HepG2 (cell line): Measurements from ENCODE around the gene PRPF18. TPM values are rescaled to one million over a fixed set of nuclear protein-coding genes. Genes with fewer than 3 reads are reported as not detected.

ENCODE experiments used
- ATAC-seq: fragments of 200-7000 bp; cut with Tn5 transposase; 3 replicates; pipeline ENCODE4 v1.9.1; 2020; ENCODE audit warnings: mild to moderate bottlenecking, moderate library complexity
- BruUV-seq: library from RNA; stranded (reverse); fragments of 400-500 nt; replicated peaks from 2 replicates; lab custom pipeline; 2021; lab: Mats Ljungman, UMichigan
- CTCF ChIA-PET: fragments of 300-600 bp; formaldehyde crosslinking; extraction: SDS; loops from one replicate; lab custom pipeline; 2021; ENCODE audit warnings: low total read pairs, inconsistent platforms, low intra/inter-chr PET ratio; lab: Yijun Ruan, JAX
- POLR2A ChIA-PET: fragments of 350-600 bp; sonication (Branson Sonifier 250); formaldehyde crosslinking; loops from one replicate; lab custom pipeline; 2020; ENCODE audit warnings: antibody characterized with exemption, inconsistent platforms; lab: Yijun Ruan, JAX
- DNase-seq: peaks from one replicate; pipeline ENCODE4 v3.0.0-alpha.2; 2015; ENCODE audit warnings: low spot score
- FAIRE-seq: peaks from 3 replicates; lab custom pipeline; 2011; peaks lifted over from hg19 to GRCh38; lab: Jason Lieb, UNC
- H2AFZ ChIP-seq: one replicate; pipeline ENCODE4 v1.6.1; 2011; ENCODE audit warnings: low read length, inconsistent platforms
- H3K27ac ChIP-seq: fragments of 300-600 bp; 3 replicates; pipeline ENCODE4 v1.8.0; 2011; ENCODE audit warnings: mixed run types, mild to moderate bottlenecking, mixed read lengths, low read length, inconsistent platforms; ENCODE audit not compliant: insufficient read depth; ENCODE audit errors: extremely low read length
- H3K27me3 ChIP-seq, 2 experiments: fragments of 200-600 bp in 1 of 2; 2 replicates in 1 of 2; 3 replicates in 1 of 2; pipeline versions ENCODE4 v1.6.0 to v1.8.0; 2011; ENCODE audit warnings: low read length in 2 of 2, mild to moderate bottlenecking in 2 of 2, moderate library complexity in 2 of 2, inconsistent platforms in 1 of 2; ENCODE audit not compliant: insufficient read depth in 2 of 2, control insufficient read depth in 1 of 2
- H3K36me3 ChIP-seq, 2 experiments: fragments of 200-600 bp in 1 of 2; replicated peaks in 1 of 2; 2 replicates in 1 of 2; 3 replicates in 1 of 2; pipeline versions ENCODE4 v1.5.1 to v1.8.0; 2011; ENCODE audit warnings: low read length in 2 of 2, inconsistent platforms in 1 of 2; ENCODE audit not compliant: insufficient read depth in 2 of 2, control insufficient read depth in 1 of 2
- H3K4me1 ChIP-seq: 2 replicates; pipeline ENCODE4 v1.5.1; 2012; ENCODE audit warnings: low read length, inconsistent platforms; ENCODE audit not compliant: insufficient read depth
- H3K4me2 ChIP-seq: 2 replicates; pipeline ENCODE4 v1.6.0; 2011; ENCODE audit warnings: low read depth, low read length, inconsistent platforms
- H3K4me3 ChIP-seq, 3 experiments: fragments of 200-600 bp in 1 of 3; sonication (generic), shearing (Covaris generic) in 1 of 3; replicated peaks in 1 of 3; 2 replicates each; pipeline ENCODE4 v1.5.1; 2011 to 2016; ENCODE audit warnings: low read length in 3 of 3, inconsistent platforms in 2 of 3, low read depth in 2 of 3, mild to moderate bottlenecking in 2 of 3, control low read depth in 1 of 3, mixed read lengths in 1 of 3; ENCODE audit not compliant: insufficient read depth in 1 of 3
- H3K79me2 ChIP-seq: one replicate; pipeline ENCODE4 v1.6.1; 2011; ENCODE audit warnings: low read length, inconsistent platforms; ENCODE audit not compliant: insufficient read depth
- H3K9ac ChIP-seq: 2 replicates; pipeline ENCODE4 v1.6.0; 2011; ENCODE audit warnings: mild to moderate bottlenecking, low read depth, low read length, inconsistent platforms; ENCODE audit not compliant: insufficient read depth
- H3K9me3 ChIP-seq: 2 replicates; pipeline ENCODE4 v1.5.1; 2012; ENCODE audit warnings: mild to moderate bottlenecking, low read length
- H4K20me1 ChIP-seq: 2 replicates; pipeline ENCODE4 v1.6.0; 2011; ENCODE audit warnings: inconsistent platforms, mild to moderate bottlenecking, low read length, moderate library complexity; ENCODE audit not compliant: insufficient read depth
- ESRRA ChIP-seq: sonication (generic); formaldehyde crosslinking; IDR thresholded peaks from 2 replicates; pipeline ENCODE4 v1.5.1; 2020; ENCODE audit warnings: mild to moderate bottlenecking, low read depth, missing genetic modification reagents
- HDAC1 ChIP-seq: sonication (generic); formaldehyde crosslinking; IDR thresholded peaks from 2 replicates; pipeline ENCODE4 v1.5.1; 2020; ENCODE audit warnings: mild to moderate bottlenecking, missing genetic modification reagents
- MIER3 ChIP-seq: IDR thresholded peaks from 2 replicates; pipeline ENCODE4 v1.6.1; 2016; ENCODE audit warnings: missing compliant biosample characterization, borderline replicate concordance
- NFE2L2 ChIP-seq: fragments of 150-350 bp; IDR thresholded peaks from 2 replicates; pipeline ENCODE4 v1.6.1; 2014; ENCODE audit warnings: low read length
- RFXAP ChIP-seq: sonication (generic); formaldehyde crosslinking; IDR thresholded peaks from 2 replicates; pipeline ENCODE4 v1.4.0; 2020; ENCODE audit warnings: missing genetic modification reagents, borderline replicate concordance
- SOX13 ChIP-seq, 3 experiments: fragments of 450-650 bp in 1 of 3; sonication (generic) in 1 of 3; formaldehyde crosslinking in 1 of 3; IDR thresholded peaks in 2 of 3; conservative IDR thresholded peaks in 1 of 3; 2 replicates each; pipeline versions ENCODE4 v1.5.0 to v1.6.1; 2016 to 2020; ENCODE audit warnings: antibody characterized with exemption in 1 of 3, mild to moderate bottlenecking in 1 of 3, missing compliant biosample characterization in 1 of 3, missing genetic modification reagents in 1 of 3, moderate library complexity in 1 of 3
- SRSF1 ChIP-seq: fragments of 200-400 bp; formaldehyde crosslinking; optimal IDR thresholded peaks from 2 replicates; pipeline ENCODE3; 2017; ENCODE audit warnings: mild to moderate bottlenecking, low read depth, low read length, moderate library complexity
- TEAD2 ChIP-seq: sonication (generic); formaldehyde crosslinking; IDR thresholded peaks from 2 replicates; pipeline ENCODE4 v1.9.0; 2021; ENCODE audit warnings: missing genetic modification reagents
- ZFP82 ChIP-seq: sonication (generic); formaldehyde crosslinking; IDR thresholded peaks from 2 replicates; pipeline ENCODE4 v1.5.1; 2020; ENCODE audit warnings: mild to moderate bottlenecking, missing genetic modification reagents, borderline replicate concordance
- ZNF180 ChIP-seq: sonication (generic); formaldehyde crosslinking; IDR thresholded peaks from 2 replicates; pipeline ENCODE4 v1.4.0; 2020; ENCODE audit warnings: low read depth, missing genetic modification reagents, borderline replicate concordance
- ZNF543 ChIP-seq: sonication (generic); formaldehyde crosslinking; IDR thresholded peaks from 2 replicates; pipeline ENCODE4 v1.4.0; 2020; ENCODE audit warnings: mild to moderate bottlenecking, missing genetic modification reagents
- ZNF552 ChIP-seq: sonication (generic); formaldehyde crosslinking; IDR thresholded peaks from 2 replicates; pipeline ENCODE4 v1.9.0; 2022; ENCODE audit warnings: missing genetic modification reagents, mild to moderate bottlenecking, borderline replicate concordance
- ZNF703 ChIP-seq: sonication (generic); formaldehyde crosslinking; IDR thresholded peaks from 2 replicates; pipeline ENCODE4 v1.5.1; 2020; ENCODE audit warnings: missing genetic modification reagents, mild to moderate bottlenecking, moderate library complexity, borderline replicate concordance
- WGBS: methylation state at CpG from one replicate; pipeline ENCODE4 v1.1.6; 2017; ENCODE audit warnings: low lambda C conversion rate; 5-methylcytosine and 5-hydroxymethylcytosine counted together
- in situ Hi-C: cut with HindIII; loops from 2 replicates; pipeline ENCODE4 v1.10.0; 2017; ENCODE audit warnings: low pct_unique_long_range_greater_than_20kb; ENCODE audit not compliant: extremely low pct_ligation_motif_present
- intact Hi-C: fragments of 100-400 bp; cut with micrococcal nuclease; formaldehyde crosslinking; loops from one replicate; pipeline ENCODE4 v1.10.0; 2022; ENCODE audit not compliant: unreplicated experiment
- polyA plus RNA-seq, 8 experiments: library from polyadenylated mRNA; depleted of rRNA in 3 of 8; stranded (reverse) in 7 of 8; unstranded in 1 of 8; fragments of >200 nt; fragmentation: Illumina TruSeq in 4 of 8; extraction: Trizol in 4 of 8; gene quantifications; 2 replicates each; pipeline versions ENCODE4 v1.2.1 to v1.2.3, GENCODE V29; 2011 to 2016; ENCODE audit warnings: low read depth in 4 of 8, missing spikeins in 1 of 8, mixed read lengths in 1 of 8; ENCODE audit not compliant: insufficient read depth in 1 of 8
- total RNA-seq, 5 experiments: library from RNA; depleted of rRNA; stranded (reverse); fragments of >200 nt; fragmentation: Illumina TruSeq; extraction: Trizol; gene quantifications; 2 replicates each; pipeline ENCODE4 v1.2.3, GENCODE V29; 2016; ENCODE audit warnings: low read depth in 1 of 5
- TF ChIP-seq, protein P1 (sequence below): sonication (generic); formaldehyde crosslinking; IDR thresholded peaks from 2 replicates; pipeline ENCODE4 v1.4.0; 2020; ENCODE audit warnings: missing genetic modification reagents, borderline replicate concordance
- TF ChIP-seq, protein P2 (sequence below): sonication (generic); formaldehyde crosslinking; conservative IDR thresholded peaks from 2 replicates; pipeline ENCODE4 v1.5.0; 2020; ENCODE audit warnings: missing genetic modification reagents

PRPF18 gene
- total and polyA plus RNA-seq, 2 of the 13 experiments (the other 11 are each of a cell fraction or from before 2014, with no cell fraction given) = 6.1 to 17.2 TPM

DNA sequence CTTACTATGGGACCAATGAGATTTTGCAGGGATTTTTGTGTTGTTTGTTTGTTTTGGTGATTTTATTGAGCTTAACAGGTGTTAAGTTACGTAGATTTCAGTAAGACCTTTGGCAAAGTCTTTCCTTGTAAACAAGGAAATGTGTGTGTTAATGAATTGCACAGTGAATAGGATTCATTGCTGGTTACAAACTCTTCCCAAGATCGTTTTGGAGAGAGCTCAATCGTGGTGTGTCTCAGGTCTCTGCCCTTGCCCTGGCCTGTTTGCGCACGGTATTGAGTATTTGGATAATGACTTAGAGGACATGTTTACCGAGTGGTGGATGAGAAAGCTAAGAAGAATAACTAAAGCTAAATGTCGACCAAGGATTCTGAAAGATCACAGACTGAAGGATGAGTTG lies 41.9 kb downstream of the PRPF18 start:
- ChIA-PET CTCF (no interaction called here), POLR2A (interaction anchor here (0.6 kb wide), 1 partner anchor 31 kb away, joined by 3 read pairs; no protein-coding TSS in a partner anchor)
- H3K27ac ChIP-seq = no peak overlapping the region
- WGBS = 75% methylated on average over 7 of the region's 7 CpGs
- H3K79me2 ChIP-seq = no peaks in the 10 kb centered on the region
- no peak overlapping the region for H3K4me3 ChIP-seq
- DNase-seq = no peak
- no peaks in the 10 kb centered on the region for H3K9me3 ChIP-seq
- no peaks in the 10 kb centered on the region for H3K4me1 ChIP-seq
- FAIRE-seq = no peak
- no peak for TF ChIP-seq ZNF552
- TF ChIP-seq MIER3 (CRISPR knock-in tag) = no peak
- no peak for TF ChIP-seq ESRRA
- no peak for TF ChIP-seq RFXAP (CRISPR knock-in tag)
- TF ChIP-seq SOX13 (IDR thresholded peaks at IDR 0.05) = no peak
- no peak for TF ChIP-seq SOX13 (CRISPR knock-in tag; conservative IDR thresholded peaks at IDR 0.05 in 1 of 2, IDR thresholded peaks at IDR 0.05 in 1 of 2)
- no peak for ATAC-seq
- no peaks in the 10 kb centered on the region for H3K27me3 ChIP-seq
- no peak overlapping the region for H3K4me2 ChIP-seq
- no TSS peak for BruUV-seq
- peaks cover 5% of the 10 kb centered on the region in 2 experiments; a peak in 4 of 5 replicates for H3K36me3 ChIP-seq
- H2AFZ ChIP-seq = no peak overlapping the region
- no peak overlapping the region for H3K9ac ChIP-seq
- no peaks in the 10 kb centered on the region for H4K20me1 ChIP-seq
- intact Hi-C loops (no loop called here), in situ Hi-C loops (no loop called here)

DNA sequence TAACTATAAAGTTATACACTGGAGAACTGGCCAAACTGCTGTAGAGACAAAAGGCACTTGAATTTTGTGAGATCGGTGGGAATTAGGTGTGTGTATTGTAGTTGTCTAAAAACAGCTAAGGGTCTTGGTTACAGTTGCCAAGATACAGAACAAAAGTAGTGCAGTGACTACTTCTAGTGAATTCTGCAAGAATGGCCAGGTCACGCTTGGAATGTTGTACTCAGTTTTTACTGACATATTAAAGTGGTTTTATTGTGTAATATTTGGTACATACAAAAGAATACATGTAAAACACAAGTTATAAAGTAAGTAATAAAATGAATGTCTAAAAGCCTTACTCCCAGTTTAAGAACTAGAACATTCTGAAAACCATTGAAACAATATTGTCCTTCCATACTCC lies 42.4 kb downstream of the PRPF18 start:
- H3K9me3 ChIP-seq = no peaks in the 10 kb centered on the region
- H4K20me1 ChIP-seq = no peaks in the 10 kb centered on the region
- H3K4me1 ChIP-seq = no peaks in the 10 kb centered on the region
- 100% methylated on average over 2 of the region's 2 CpGs for WGBS
- intact Hi-C loops = no loop called here
- BruUV-seq = no TSS peak
- H3K36me3 ChIP-seq = peaks cover 5% of the 10 kb centered on the region in 2 experiments; a peak in 4 of 5 replicates
- no peak overlapping the region for H3K27ac ChIP-seq
- ChIA-PET CTCF (no interaction called here), POLR2A (no interaction called here)
- H3K79me2 ChIP-seq = no peaks in the 10 kb centered on the region
- no peak overlapping the region for H3K4me2 ChIP-seq
- no peak overlapping the region for H2AFZ ChIP-seq
- no peak overlapping the region for H3K4me3 ChIP-seq
- no peaks in the 10 kb centered on the region for H3K27me3 ChIP-seq
- in situ Hi-C loops = no loop called here
- DNase-seq = no peak
- no peak overlapping the region for H3K9ac ChIP-seq
- no peak for FAIRE-seq
- no peak for ATAC-seq
- no peak for TF ChIP-seq ZNF543 (CRISPR knock-in tag)
- TF ChIP-seq TEAD2 (CRISPR knock-in tag) = no peak
- TF ChIP-seq, protein P1, sequence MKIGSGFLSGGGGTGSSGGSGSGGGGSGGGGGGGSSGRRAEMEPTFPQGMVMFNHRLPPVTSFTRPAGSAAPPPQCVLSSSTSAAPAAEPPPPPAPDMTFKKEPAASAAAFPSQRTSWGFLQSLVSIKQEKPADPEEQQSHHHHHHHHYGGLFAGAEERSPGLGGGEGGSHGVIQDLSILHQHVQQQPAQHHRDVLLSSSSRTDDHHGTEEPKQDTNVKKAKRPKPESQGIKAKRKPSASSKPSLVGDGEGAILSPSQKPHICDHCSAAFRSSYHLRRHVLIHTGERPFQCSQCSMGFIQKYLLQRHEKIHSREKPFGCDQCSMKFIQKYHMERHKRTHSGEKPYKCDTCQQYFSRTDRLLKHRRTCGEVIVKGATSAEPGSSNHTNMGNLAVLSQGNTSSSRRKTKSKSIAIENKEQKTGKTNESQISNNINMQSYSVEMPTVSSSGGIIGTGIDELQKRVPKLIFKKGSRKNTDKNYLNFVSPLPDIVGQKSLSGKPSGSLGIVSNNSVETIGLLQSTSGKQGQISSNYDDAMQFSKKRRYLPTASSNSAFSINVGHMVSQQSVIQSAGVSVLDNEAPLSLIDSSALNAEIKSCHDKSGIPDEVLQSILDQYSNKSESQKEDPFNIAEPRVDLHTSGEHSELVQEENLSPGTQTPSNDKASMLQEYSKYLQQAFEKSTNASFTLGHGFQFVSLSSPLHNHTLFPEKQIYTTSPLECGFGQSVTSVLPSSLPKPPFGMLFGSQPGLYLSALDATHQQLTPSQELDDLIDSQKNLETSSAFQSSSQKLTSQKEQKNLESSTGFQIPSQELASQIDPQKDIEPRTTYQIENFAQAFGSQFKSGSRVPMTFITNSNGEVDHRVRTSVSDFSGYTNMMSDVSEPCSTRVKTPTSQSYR (CRISPR knock-in tag) = no peak
- TF ChIP-seq, protein P2, sequence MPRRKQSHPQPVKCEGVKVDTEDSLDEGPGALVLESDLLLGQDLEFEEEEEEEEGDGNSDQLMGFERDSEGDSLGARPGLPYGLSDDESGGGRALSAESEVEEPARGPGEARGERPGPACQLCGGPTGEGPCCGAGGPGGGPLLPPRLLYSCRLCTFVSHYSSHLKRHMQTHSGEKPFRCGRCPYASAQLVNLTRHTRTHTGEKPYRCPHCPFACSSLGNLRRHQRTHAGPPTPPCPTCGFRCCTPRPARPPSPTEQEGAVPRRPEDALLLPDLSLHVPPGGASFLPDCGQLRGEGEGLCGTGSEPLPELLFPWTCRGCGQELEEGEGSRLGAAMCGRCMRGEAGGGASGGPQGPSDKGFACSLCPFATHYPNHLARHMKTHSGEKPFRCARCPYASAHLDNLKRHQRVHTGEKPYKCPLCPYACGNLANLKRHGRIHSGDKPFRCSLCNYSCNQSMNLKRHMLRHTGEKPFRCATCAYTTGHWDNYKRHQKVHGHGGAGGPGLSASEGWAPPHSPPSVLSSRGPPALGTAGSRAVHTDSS (CRISPR knock-in tag) = no peak
- no peak for TF ChIP-seq ZNF180 (CRISPR knock-in tag)
- TF ChIP-seq HDAC1 (CRISPR knock-in tag) = no peak
- TF ChIP-seq ZFP82 (CRISPR knock-in tag) = no peak
- TF ChIP-seq SRSF1 = no peak
- no peak for TF ChIP-seq NFE2L2
- no peak for TF ChIP-seq ZNF703
